Left renal cortex interstitium (tissue), 4 donors: ENCODE measurements around the gene ADGRB2. TPM values are rescaled to one million over a fixed set of nuclear protein-coding genes. Genes with fewer than 3 reads are reported as not detected.
"Not testable (repeated sequence)": the region's sequence is repeated elsewhere in the genome, so short reads cannot be mapped to it uniquely, and the experiment has no call there.

Experiments used
- DNase-seq, 4 donors: peaks; one replicate each; pipeline ENCODE4 v3.0.0-alpha.2; 2013; ENCODE audit warnings: low read depth in 4 of 4, low spot score in 2 of 4, missing footprints in 1 of 4
- polyA plus RNA-seq, 4 donors: library from polyadenylated mRNA; unstranded; fragments of 120-200 nt; gene quantifications; one replicate each; pipeline ENCODE4 v1.2.1, GENCODE V29; 2013; ENCODE audit not compliant: insufficient read length in 4 of 4

The ADGRB2 gene
- polyA plus RNA-seq, 4 donors = 9.7 to 18.7 (median 17.9) TPM

DNA sequence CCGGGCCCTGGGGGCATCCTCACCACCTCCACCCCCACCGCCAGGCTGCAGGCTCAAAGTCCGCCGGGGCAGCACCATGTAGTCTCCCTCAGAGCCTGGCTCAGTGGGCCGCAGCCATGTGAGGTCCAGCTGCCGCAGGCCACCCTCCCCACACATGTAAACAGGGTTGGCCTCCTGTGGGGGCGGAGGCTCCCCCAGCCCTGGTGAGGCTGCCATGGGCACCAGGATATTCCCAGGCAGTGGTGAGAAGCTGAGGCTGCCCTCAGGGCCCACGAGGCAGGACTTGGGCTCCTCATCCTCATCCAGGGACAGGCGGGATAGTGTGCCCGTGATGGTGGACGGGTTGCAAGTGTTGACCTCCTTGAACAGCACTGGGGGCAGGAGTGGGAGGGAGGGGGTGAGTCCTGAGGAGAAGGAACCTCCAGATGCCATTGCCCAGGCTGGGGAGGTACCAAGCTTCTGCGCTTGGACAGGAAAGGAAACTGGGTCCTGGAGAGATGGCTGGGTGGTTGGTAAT is 33.0 kb downstream of the ADGRB2 start:
- no peak for DNase-seq

DNA sequence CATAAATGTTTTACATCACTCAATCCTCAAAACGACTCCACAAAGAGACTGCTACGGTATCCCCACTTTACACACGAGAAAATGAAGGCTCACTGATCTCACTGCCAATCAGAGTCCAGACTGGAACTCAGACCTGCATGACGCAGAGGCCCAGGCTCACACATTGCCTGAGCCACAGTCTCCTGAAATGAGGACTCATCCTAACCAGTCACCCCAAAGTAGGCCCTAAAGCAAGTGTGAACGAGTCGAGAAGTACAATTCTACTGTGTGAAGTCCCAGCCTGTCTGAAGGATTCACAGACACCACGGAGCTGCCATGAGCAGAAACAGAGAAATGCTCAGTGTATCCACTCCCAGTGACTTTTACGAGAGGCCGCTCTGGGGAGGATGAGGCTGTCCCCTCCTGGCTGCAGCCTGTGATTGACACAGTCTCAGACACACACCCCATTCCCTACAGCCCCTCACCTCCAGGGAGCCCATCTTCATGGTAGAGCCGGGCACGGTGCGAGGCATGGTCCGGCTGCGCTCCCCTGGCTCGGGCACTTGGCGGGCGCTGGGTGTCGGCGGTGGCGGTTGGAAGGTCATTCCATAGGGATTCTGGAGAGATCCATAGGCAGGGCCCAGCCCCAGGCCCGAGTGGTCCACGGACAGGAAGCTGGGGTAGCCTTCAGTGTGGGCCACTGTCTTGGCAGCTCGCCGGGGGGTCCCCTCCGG is 33.6 kb downstream of the ADGRB2 start:
- no peak for DNase-seq

DNA sequence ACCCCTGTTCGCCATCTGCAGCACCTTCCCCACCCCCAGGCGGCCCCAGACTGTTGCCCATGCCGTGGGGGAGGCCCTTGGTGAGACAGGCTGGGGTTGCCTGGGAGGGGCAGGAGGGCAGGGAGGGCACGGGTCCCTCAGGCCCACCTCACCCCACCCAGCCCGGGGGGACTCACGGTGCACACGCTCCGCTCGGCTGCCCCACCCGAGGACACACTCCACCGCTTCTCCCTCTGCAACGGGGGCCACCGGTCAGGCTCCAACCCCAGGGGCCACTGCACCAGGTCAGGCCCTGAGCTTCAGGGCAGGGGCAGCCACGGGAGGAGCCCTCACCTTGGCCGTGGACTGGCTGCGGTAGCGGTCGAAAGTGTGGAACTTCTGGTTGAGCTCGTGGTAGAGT is 36.3 kb downstream of the ADGRB2 start:
- DNase-seq = no peak

DNA sequence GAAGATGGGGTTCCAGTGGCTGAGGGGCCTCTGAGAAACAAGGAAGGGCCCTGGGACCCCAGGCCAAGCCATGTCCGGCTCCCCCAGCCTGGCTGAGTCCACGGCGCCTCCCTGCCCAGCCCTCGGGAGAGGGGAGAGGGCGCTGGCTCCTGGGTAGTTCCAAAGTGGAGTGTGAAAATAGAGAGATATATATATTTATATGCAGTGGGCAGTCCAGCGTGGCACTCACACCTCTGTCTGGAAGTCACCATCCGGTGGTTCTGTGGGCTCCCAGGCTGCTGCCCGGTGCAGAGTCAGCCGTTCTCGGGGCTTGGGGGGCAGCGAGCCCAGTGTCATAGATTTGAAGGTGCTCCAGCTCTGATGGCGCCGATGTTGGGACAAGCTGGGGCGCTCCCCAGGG is 36.9 kb downstream of the ADGRB2 start:
- no peak for DNase-seq

DNA sequence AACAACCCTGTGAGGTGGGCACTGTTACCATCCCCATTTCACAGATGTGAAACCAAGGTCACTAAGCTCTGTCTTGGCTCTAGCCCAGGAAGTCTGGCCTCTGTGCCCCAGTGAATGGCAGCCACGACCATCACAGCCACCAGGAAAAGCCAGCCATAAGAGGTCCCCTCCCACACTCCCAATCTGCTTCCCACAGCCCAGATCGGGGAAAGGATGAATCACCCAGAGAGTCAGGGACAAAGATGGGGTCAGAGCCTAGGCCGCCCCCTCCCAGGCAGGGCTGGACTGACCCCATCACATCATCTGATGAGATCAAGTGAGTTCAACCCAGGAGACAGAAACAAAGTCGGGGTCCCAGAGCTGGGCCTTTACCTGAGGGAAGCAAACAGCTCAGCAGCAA is 37.4 kb downstream of the ADGRB2 start:
- no peak for DNase-seq

DNA sequence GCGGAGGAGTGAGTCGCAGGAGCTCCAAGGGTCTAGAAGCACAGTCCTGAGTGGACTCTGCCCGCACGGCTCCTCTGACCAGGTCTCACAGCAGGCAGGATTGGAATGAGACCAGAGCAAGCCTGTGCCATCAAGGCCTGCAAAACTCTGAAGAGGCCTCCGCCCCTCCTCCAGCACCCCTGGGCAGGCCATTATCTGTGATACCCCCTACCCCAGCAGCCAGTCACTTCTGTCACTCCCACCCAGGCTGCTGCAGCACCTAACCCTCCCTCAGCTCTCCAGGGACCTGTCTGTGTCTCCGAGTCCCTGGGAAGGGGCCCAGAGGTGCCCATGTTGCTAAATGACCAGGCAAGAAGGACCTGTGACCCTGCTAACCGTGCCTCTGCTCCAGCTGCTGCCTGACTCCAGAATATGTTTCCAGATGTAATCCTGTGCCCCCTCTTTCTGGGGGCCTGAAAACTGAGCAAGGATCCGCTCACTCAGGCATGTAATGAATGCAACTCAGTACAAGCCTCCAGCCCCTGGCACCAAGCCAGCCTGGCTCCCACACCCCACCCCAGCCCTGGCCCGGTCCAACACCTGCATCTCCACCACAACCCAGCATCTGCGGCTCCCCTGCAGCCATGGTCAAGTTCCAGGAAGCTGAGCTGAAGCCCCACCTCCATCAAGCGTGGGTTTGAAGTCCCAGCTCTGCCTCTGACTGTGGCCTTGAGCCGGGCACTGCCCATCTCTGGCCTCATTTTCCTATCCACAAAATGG is 38.2 kb downstream of the ADGRB2 start:
- DNase-seq = no peak

DNA sequence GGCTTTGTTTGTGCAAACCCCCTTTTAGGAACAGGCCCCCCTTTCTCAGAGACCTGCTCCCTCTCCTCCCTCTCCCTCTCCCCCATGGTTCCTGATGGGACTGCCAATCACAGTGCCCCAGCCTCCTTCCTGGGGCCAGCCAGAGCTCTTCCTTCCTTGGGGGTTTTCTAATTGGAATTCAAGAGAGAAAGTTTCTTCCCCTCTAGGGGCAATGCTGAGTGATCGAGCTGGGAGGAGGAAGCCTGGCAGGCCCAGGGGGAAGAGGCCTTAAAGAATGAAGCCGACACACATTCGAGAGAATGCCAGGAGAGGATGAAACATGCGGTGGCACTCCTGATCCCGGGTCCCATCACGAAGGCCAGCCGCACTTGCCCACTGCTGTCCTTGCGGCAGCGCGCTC is 39.0 kb downstream of the ADGRB2 start:
- DNase-seq = no peak

DNA sequence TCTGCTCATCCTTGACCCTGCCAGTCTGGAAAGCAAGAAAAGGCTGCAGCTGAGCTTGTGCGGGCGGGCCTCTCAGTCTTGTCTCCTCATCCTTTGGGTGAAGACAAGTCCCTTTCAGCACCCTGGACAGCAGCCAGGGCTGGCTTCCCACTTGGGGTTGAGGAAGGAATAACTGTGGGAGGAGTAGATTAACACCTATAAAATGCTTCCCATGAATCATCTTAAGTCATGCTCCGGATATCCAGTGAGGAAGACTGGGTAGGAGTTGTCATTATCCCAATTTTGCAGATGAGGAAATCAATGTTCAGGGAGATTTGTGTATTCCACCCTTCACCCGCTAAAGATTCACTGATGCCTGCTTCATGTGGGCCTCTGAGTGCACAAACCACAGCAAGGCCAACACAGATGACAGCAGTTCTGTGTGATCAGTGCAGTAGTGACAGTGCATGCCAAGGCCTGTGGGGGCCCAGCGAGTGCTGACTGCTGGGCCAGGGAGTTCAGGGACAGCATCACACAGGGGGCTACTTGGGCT is 40.2 kb downstream of the ADGRB2 start:
- peak in 1 of 4 donors; percentile 83 for DNase-seq

DNA sequence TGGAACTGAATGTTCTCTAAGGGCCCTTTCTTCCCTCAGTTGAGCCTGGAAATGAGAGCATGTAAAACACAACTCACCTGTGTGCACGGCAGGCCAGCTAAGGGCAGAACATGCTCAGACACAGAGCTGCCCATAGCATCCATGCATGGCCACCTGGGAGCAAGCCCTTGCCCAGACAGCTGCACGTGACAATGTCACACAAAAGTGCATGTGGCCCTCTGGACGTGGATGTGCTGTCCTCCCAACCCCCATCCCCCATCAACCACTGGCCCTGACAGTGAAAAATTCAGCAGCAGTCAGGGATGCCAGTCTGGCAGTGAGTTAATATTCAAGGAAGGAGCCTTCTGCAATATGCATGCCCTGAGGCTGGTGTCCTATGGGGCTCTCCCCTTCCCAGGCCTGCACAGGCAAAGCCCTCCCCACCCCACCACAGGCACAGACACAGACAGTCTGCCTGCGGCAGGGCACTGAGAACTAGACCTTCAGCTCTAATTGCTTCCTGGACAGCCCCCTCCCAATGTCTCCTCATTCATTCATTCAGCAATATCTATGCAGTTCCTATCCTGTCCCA is 45.7 kb downstream of the ADGRB2 start:
- DNase-seq = no peak

DNA sequence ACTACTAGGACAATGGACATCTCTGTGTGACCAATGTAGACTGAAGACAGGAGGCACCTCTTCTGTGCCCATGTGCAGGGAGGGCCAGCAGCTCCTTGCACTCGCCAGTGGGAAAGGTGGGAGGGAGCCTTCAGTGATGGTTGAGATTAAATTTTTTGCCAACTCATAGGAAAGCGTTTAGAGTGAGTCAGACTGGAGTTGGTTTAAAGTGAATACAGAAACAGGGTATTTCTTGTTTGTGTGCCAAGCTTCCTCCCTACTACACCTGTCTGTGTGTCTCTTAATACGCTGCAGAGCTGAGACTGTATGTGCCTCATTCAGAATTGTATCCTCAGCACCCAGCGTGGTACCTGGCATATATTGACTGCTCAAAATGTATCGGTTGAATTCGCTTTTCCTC is 46.8 kb downstream of the ADGRB2 start:
- DNase-seq = no peak

DNA sequence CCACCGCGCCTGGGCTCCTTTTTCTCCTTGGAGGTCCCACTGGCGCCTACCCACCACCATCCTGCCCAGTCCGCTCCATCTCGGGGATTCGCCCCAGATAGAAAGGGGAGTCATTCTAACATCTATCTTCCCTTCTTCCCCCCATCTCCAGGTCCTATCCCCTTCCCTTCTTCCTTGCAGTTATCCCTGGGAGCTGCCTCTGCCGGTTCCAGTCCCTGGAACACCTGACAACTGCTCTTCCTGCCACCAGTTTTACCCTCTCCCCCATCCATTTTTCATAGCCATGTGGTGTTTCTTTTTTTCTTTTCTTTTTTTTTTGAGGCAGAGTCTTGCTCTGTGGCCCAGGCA is 48.3 kb downstream of the ADGRB2 start:
- DNase-seq = no peak

DNA sequence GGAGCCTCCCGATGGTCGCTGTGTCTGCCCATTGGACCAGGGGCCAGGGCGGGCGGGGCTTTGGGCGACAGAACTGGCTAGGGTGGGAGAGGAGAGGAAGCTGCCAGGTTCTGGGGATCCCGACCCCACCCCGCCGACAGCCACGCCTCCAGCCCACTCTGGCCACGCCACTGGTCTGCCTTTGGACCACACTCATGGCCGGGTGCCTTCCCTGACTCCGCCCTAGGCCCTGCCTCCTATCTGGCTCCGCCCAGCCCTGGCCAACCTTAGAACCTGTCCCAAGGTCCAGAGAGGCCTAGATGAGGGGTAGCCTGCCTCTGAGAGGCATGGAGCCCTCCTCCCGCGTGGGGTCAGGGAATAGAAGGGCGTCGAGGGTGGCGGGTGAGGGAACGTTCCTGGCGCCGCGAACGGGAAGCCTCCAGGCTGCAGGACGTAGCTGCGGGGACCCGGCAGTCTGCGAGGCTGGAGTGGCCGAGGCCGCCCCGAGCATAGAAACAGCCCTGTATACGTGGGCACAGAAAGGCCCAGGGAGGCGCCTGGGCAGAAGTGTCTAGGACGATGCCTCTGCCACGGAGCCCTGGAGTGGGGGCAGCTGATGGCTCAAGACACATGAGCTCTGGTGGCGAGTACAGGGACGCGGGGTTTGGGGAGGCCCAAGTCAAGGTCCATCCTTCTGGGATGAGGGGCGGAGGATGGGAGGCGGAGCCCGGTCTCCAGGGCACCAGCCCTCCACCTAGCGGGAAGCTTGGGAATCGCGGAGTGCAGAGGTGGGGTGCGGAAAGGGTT is 48.9 kb downstream of the ADGRB2 start:
- DNase-seq = peak; percentile 68 to 84 (median 82)

DNA sequence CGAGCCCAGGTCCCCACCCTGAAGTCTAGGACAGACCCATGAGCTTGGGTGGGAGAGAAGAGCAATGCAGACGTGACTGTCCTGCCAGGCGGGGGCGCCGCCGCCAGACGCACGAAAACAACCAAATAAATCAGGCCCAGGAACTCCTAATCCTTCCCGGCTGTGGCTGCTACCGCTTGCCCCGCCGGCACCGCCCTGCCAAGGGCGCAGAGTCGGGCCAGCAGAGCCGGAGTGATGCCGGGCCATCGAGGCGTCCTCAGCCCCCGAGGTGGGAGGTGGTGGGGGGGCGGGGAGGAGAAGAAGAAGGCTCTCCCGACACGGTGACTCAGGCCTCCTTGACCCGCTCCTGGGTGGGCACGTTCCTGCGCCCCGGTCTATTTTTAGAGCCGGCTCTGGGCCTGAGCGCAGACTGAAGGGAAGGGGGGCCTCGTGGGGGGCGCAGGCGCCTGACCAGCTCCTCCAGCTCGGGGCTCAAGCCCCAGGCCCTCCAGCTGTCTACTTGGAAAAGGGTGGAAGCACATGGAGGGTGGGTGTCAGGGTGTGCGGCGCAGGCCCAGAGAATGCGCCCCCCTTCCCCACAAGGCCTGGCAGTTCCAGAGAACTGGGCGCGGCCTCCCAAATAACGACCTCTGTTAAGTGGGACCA is 49.6 kb downstream of the ADGRB2 start:
- DNase-seq = peak in 2 of 4 donors; percentile 36 to 62

DNA sequence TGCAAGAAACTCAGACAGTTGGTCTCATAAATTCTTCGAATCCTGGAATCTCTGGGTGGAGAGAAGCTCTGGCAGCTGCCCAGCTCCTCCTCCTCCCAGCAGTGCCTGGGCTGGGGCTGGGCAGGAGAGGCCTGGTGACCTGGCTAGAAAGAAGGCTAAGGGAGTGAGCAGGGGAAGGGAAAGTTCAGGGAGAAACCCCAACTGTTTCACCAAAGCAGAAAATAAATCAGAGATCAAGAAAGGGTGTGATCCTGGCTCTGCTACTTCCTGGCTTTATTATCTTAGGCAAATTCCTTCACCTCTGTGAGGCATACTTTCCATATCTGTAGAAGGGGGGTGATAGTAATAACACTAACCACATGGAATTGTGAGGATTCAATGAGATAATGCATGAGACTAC is 51.5 kb downstream of the ADGRB2 start:
- no peak for DNase-seq

DNA sequence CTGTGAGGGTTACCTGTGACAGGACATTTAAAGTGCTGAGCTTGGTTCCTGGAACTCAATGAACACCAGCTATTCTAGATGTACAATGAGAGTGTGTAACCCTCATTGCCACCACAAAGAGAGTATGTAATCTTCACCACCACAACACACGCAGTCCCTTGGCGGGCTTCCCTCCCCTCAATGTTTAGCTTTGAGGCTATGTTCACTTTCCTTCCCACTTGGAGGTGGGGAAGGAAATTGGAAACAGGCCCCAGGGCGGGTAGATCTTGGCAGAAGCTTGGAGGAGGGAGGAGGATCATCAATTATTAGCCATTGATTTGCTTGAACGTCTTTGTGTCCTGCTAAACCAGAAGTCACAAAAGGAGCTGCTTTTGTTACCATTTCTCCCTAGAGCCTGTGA is 52.1 kb downstream of the ADGRB2 start:
- DNase-seq = no peak

DNA sequence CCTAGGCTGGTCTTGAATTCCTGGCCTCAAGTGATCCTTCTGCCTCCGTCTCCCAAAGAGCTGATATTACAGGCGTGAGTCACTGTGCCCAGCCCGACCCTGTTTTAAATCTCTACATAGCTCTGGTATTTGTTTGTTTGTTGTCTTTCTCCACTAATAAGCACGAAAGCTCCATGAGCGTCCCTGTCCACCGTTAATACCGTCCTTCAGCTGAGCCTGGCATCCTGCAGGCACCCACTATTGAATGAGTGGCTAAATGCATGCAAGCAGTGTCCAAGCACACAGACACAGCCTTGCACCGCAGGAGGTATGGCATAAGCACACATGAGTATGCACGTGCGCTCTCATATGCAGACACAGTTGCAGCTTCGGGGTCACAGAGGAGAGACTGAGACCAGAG is 55.8 kb downstream of the ADGRB2 start:
- DNase-seq = no peak

DNA sequence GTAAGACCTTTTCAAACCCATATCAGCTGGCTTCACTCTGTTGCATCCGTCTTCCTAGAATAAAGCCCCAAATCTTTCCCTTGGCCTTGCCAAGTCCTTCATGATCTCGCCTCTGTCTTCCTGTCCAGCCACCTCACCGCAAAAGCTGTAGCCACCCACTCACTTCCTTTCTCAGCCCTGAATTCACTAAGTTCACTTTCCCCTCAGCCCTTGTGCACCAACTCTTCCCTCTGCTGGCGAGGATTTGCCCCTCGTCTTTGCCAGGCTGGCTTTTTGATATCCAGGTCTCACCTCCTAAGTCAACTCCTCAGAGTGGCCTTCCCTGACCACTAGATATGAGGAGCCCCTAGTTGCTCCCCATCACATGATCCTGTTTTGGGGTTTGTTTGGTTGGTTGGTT is 56.4 kb downstream of the ADGRB2 start:
- no peak for DNase-seq

DNA sequence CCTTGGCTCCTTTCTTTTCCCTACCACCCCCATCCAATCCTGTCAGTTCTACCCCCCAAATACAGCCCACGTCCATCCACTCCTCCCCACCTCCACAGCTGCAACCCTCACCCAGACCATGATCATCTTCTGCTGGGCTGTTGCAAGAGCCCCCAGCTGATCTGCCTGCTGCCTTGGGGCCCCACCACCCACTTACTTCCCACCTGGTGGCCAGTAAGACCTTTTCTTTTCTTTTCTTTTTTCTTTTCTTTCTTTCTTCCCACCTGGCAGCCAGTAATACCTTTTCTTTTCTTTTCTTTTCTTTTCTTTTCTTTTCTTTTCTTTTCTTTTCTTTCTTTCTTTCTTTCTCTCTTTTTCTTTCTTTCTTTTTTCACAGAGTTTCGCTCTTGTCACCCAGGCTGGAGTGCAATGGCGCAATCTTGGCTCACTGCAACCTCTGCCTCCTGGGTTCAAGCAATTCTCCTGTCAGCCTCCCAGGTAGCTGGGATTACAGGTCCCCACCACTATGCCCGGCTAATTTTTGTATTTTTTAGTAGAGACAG is 57.0 kb downstream of the ADGRB2 start:
- not testable (repeated sequence) for DNase-seq

DNA sequence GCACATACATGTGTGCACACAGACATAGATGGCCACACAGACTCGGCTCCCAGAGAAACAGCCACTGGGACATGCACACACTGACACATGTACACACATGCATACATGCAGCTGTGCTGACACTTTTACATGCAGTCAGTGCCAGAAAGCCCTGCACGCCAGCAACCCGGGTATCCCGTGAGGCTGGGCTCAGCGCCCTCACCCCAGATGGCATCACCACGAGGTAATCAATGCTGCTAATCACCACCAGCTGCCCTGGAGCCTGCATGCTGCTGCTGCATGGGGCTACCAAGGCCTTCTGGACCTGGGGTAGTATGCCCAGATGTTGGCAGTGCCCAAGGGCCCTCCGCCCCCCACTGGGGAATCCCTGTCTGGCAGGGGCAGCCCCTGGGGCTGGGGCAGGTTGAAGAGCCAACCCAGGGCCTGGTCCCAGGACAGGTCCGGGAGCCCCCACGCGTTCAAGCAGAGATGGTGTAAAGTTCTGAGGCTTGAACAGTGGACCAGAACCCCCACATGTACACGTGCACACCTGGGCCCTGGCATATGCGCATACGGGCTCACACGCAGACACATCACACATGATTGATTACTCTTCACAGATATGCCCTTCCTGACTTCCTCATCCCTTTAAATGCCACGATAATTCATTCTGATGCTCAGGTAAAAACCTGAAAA is 57.6 kb downstream of the ADGRB2 start:
- DNase-seq = no peak
